Measurements from ENCODE around the gene GREM2. TPM values are rescaled to one million over a fixed set of nuclear protein-coding genes. Genes with fewer than 3 reads are reported as not detected.

Gene GREM2
- polyA plus RNA-seq, 1 donor from 2014 or later, result 0.85 TPM

GRCh38 chr1:240511789-240512188 lies 100.2 kb downstream of the GREM2 start:
- Histone ChIP-seq H3K9ac (ENCODE audit: low read length) (no peak overlapping the region), H3F3A (ENCODE audit: insufficient read depth, low read length, poor library complexity, severe bottlenecking) (no peaks in the 10 kb centered on the region), H3K79me2 (replicated peaks; ENCODE audit: insufficient read depth, low read length) (no peaks in the 10 kb centered on the region), H2AFZ (ENCODE audit: low read depth, low read length) (no peak overlapping the region), H4K20me1 (ENCODE audit: insufficient read depth) (no peaks in the 10 kb centered on the region), H3K4me2 (ENCODE audit: low read length) (no peak overlapping the region), H3K36me3 (ENCODE audit: insufficient read depth, low read length) (no peaks in the 10 kb centered on the region), H3K4me3 (ENCODE audit: low read length) (no peak overlapping the region), H3K9me3 (ENCODE audit: low read length) (no peaks in the 10 kb centered on the region), H3K27ac (ENCODE audit: low read length) (no peak overlapping the region), H3K9me2 (ENCODE audit: insufficient read depth, low read length) (no peaks in the 10 kb centered on the region), H3K27me3 (ENCODE audit: insufficient read depth, low read depth, low read length) (no peaks in the 10 kb centered on the region)
- no peak for TF ChIP-seq CTCF (IDR thresholded peaks at IDR 0.05; ENCODE audit: poor library complexity, severe bottlenecking)
- no peak for TF ChIP-seq SMC3 (conservative IDR thresholded peaks at IDR 0.05; ENCODE audit: poor library complexity)
- TF ChIP-seq EZH2 (IDR thresholded peaks at IDR 0.05; ENCODE audit: borderline replicate concordance, insufficient read depth, low read length, poor library complexity, severe bottlenecking), result no peak
- no peak for TF ChIP-seq REST (IDR thresholded peaks at IDR 0.05; ENCODE audit: borderline replicate concordance)
- TF ChIP-seq POLR2AphosphoS5 (IDR thresholded peaks at IDR 0.05), result no peak
- no peak for TF ChIP-seq MXI1 (conservative IDR thresholded peaks at IDR 0.05; ENCODE audit: poor library complexity, severe bottlenecking)
- TF ChIP-seq TAF1 (IDR thresholded peaks at IDR 0.05; ENCODE audit: low read depth), result no peak
- no peak for TF ChIP-seq RAD21 (conservative IDR thresholded peaks at IDR 0.05)
- TF ChIP-seq EP300 (conservative IDR thresholded peaks at IDR 0.05; ENCODE audit: poor library complexity, severe bottlenecking), result no peak

GRCh38 chr1:240508950-240509349 lies 103.0 kb downstream of the GREM2 start:
- TF ChIP-seq TAF1 (IDR thresholded peaks at IDR 0.05; ENCODE audit: low read depth), result no peak
- TF ChIP-seq EZH2 (IDR thresholded peaks at IDR 0.05; ENCODE audit: borderline replicate concordance, insufficient read depth, low read length, poor library complexity, severe bottlenecking), result no peak
- TF ChIP-seq EP300 (conservative IDR thresholded peaks at IDR 0.05; ENCODE audit: poor library complexity, severe bottlenecking), result no peak
- TF ChIP-seq RAD21 (conservative IDR thresholded peaks at IDR 0.05), result no peak
- no peak for TF ChIP-seq SMC3 (conservative IDR thresholded peaks at IDR 0.05; ENCODE audit: poor library complexity)
- no peak for TF ChIP-seq MXI1 (conservative IDR thresholded peaks at IDR 0.05; ENCODE audit: poor library complexity, severe bottlenecking)
- no peak for TF ChIP-seq REST (IDR thresholded peaks at IDR 0.05; ENCODE audit: borderline replicate concordance)
- no peak for TF ChIP-seq POLR2AphosphoS5 (IDR thresholded peaks at IDR 0.05)
- no peaks in the 10 kb centered on the region for H3F3A ChIP-seq (ENCODE audit: insufficient read depth, low read length, poor library complexity, severe bottlenecking)

More at GRCh38 chr1:240508950-240509349, 103.0 kb downstream of the GREM2 start:
- Histone ChIP-seq H4K20me1 (ENCODE audit: insufficient read depth) (no peaks in the 10 kb centered on the region), H2AFZ (ENCODE audit: low read depth, low read length) (no peak overlapping the region), H3K9ac (ENCODE audit: low read length) (no peak overlapping the region), H3K9me2 (ENCODE audit: insufficient read depth, low read length) (no peaks in the 10 kb centered on the region), H3K4me3 (ENCODE audit: low read length) (no peak overlapping the region), H3K27me3 (ENCODE audit: insufficient read depth, low read depth, low read length) (no peaks in the 10 kb centered on the region), H3K27ac (ENCODE audit: low read length) (no peak overlapping the region), H3K4me2 (ENCODE audit: low read length) (no peak overlapping the region), H3K36me3 (ENCODE audit: insufficient read depth, low read length) (no peaks in the 10 kb centered on the region), H3K9me3 (ENCODE audit: low read length) (no peaks in the 10 kb centered on the region), H3K79me2 (replicated peaks; ENCODE audit: insufficient read depth, low read length) (no peaks in the 10 kb centered on the region)
